ENCODE results near the gene ASIC3. TPM values are rescaled to one million over a fixed set of nuclear protein-coding genes. Genes with fewer than 3 reads are reported as not detected.
A peak's percentile ranks its signal among the peaks of the same experiment; 100 is the strongest.

The ASIC3 gene
- total and polyA plus RNA-seq, 2 donors (not counting 3 experiments of a cell fraction or from before 2014, with no cell fraction given): 0.69 to 0.70 TPM

GRCh38 chr7:151061213-151062110, 13.1 kb downstream of the ASIC3 start:
- no peak for DNase-seq (ENCODE audit: low read depth, low spot score)
- no TSS peak for BruUV-seq (replicated peaks)
- intact Hi-C loops (cut with micrococcal nuclease): loop anchor here (1.0 kb wide), 1 partner anchor 50 kb away; no protein-coding TSS in a partner anchor
- TF ChIP-seq EZH2 (IDR thresholded peaks at IDR 0.05; ENCODE audit: borderline replicate concordance, low read depth, low read length, severe bottlenecking) (no peak), MYC (IDR thresholded peaks at IDR 0.05; ENCODE audit: low read depth, low read length) (no peak), FOS (IDR thresholded peaks at IDR 0.05; ENCODE audit: borderline replicate concordance, insufficient read depth, low read length) (no peak), POLR2A (IDR thresholded peaks at IDR 0.05; ENCODE audit: low read depth, low read length) (no peak), POLR2AphosphoS5 (IDR thresholded peaks at IDR 0.05; ENCODE audit: insufficient read depth, low read depth, low read length) (no peak), MAX (IDR thresholded peaks at IDR 0.05; ENCODE audit: insufficient read depth, insufficient read length) (no peak), GATA2 (IDR thresholded peaks at IDR 0.05; ENCODE audit: insufficient read depth, insufficient read length, low read depth, low read length) (no peak), JUN (IDR thresholded peaks at IDR 0.05; ENCODE audit: borderline replicate concordance, insufficient read depth, insufficient read length, low read depth) (no peak), CTCF (IDR thresholded peaks at IDR 0.05; ENCODE audit: extremely low read depth in 1 of 2, insufficient read depth in 1 of 2, low read depth in 1 of 2, low read length in 2 of 2) (no peak)
- ChIA-PET POLR2A (interaction anchor here (0.7 kb wide), 1 partner anchor 10 kb away, joined by 7 read pairs; no protein-coding TSS in a partner anchor), CTCF (interaction anchor here (0.9 to 1.6 kb wide), 6 partner anchors 10 to 51 kb away, joined by 3 to 8 read pairs (median 4); partner anchors contain the start of gene FASTK)
- H3K79me2 ChIP-seq (ENCODE audit: control insufficient read depth, insufficient read depth, low read length): peaks cover 34% of the 10 kb centered on the region
- dilution Hi-C loops (cut with MboI; ENCODE audit: extremely low pct_ligation_motif_present, low sequenced_read_pairs): no loop called here
- H3K27me3 ChIP-seq (ENCODE audit: control insufficient read depth in 2 of 2, insufficient read depth in 2 of 2, low read length in 2 of 2): no peaks in the 10 kb centered on the region
- no peaks in the 10 kb centered on the region for H4K20me1 ChIP-seq (replicated peaks; ENCODE audit: control insufficient read depth, extremely low read depth, insufficient read depth, low read length)
- peak overlapping the region in 1 of 3 experiments; percentile 66 for H3K4me3 ChIP-seq (replicated peaks in 1 of 3; ENCODE audit: insufficient read depth in 1 of 3, low read depth in 1 of 3, low read length in 3 of 3)
- H3K4me2 ChIP-seq (ENCODE audit: insufficient read depth, low read length): peak overlapping the region; percentile 20
- FAIRE-seq: no peak
- peaks cover 29% of the 10 kb centered on the region for H3K4me1 ChIP-seq (ENCODE audit: control insufficient read depth, extremely low read depth, insufficient read depth, low read length)
- H3K9ac ChIP-seq (replicated peaks; ENCODE audit: extremely low read depth, insufficient read depth, low read length): no peak overlapping the region
- no peaks in the 10 kb centered on the region for H3K9me1 ChIP-seq (replicated peaks; ENCODE audit: control insufficient read depth, extremely low read depth, insufficient read depth, low read length)
- H3K9me3 ChIP-seq (replicated peaks; ENCODE audit: control insufficient read depth, insufficient read depth, low read length): no peaks in the 10 kb centered on the region
- H3K36me3 ChIP-seq (ENCODE audit: control insufficient read depth in 2 of 2, extremely low read depth in 1 of 2, insufficient read depth in 2 of 2, low read length in 2 of 2): peaks cover 3 to 25% of the 10 kb centered on the region in 2 experiments
- H2AFZ ChIP-seq (ENCODE audit: low read depth, low read length): no peak overlapping the region
- no peak overlapping the region for H3K27ac ChIP-seq (ENCODE audit: insufficient read depth, low read depth, low read length)

All from endothelial cell of umbilical vein (primary cell).